GM13976 (cell line): Measurements from ENCODE around the gene NDOR1.

Experiments used
- DNase-seq: peaks from one replicate; pipeline ENCODE4 v3.0.0; 2012; ENCODE audit warnings: low spot score
- in situ Hi-C: fragments of 300-500 bp; cut with MboI; formaldehyde crosslinking; loops from one replicate; pipeline ENCODE4 v1.12.0; 2022; ENCODE audit warnings: low sequenced_read_pairs, mixed read lengths, inconsistent platforms; ENCODE audit not compliant: unreplicated experiment
- TF ChIP-seq, protein P1 (sequence below): IDR thresholded peaks from 2 replicates; pipeline ENCODE4 v1.5.1; 2012; ENCODE audit warnings: borderline replicate concordance, mild to moderate bottlenecking; ENCODE audit not compliant: insufficient read depth; ENCODE audit errors: extremely low read depth, missing control alignments, control extremely low read depth

NDOR1 gene

DNA sequence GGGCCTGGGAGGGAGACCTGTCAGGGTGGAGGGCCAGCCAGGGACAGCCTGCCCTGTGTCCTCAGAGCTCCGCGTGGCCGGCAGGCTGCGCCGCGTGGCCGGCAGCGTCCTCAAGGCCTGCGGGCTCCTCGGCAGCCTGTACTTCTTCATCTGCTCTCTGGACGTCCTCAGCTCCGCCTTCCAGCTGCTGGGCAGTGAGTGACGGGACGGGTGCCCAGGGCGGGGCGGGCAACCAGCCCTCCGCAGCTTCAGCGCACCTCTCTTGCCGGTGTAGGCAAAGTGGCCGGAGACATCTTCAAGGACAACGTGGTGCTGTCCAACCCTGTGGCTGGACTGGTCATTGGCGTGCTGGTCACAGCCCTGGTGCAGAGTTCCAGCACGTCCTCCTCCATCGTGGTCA is 27.0 kb downstream of the NDOR1 start:
- DNase-seq, result no peak
- TF ChIP-seq, protein P1, sequence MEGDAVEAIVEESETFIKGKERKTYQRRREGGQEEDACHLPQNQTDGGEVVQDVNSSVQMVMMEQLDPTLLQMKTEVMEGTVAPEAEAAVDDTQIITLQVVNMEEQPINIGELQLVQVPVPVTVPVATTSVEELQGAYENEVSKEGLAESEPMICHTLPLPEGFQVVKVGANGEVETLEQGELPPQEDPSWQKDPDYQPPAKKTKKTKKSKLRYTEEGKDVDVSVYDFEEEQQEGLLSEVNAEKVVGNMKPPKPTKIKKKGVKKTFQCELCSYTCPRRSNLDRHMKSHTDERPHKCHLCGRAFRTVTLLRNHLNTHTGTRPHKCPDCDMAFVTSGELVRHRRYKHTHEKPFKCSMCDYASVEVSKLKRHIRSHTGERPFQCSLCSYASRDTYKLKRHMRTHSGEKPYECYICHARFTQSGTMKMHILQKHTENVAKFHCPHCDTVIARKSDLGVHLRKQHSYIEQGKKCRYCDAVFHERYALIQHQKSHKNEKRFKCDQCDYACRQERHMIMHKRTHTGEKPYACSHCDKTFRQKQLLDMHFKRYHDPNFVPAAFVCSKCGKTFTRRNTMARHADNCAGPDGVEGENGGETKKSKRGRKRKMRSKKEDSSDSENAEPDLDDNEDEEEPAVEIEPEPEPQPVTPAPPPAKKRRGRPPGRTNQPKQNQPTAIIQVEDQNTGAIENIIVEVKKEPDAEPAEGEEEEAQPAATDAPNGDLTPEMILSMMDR, result no peak
- in situ Hi-C loops, result no loop called here

DNA sequence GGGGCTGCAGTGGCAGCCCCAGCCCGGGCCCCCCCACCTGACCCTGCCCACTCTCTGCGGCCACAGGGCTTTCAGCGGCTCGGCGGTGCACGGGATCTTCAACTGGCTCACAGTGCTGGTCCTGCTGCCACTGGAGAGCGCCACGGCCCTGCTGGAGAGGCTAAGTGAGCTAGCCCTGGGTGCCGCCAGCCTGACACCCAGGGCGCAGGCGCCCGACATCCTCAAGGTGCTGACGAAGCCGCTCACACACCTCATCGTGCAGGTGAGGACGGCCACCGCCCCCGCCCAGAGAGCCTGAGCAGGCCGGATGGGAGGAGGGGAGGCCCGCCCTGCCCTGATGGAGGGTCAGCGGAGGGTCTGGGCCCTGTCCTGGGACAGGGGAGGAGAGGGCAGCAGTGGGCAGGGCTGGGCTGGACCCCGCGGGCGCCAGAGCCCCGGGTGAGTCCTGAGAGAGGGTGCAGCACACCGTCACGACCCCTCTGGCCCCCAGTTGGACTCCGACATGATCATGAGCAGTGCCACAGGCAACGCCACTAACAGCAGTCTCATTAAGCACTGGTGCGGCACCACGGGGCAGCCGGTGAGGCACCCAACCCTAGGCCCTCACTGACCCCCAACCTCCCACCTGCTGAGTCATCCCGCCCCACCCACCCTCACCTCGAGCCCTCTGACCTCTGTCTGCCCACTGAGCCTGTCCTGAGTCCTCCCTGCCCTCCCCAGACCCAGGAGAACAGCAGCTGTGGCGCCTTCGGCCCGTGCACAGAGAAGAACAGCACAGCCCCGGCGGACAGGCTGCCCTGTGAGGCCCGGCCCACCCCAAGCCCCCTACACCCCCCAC is 27.9 kb downstream of the NDOR1 start:
- DNase-seq, result no peak
- TF ChIP-seq, protein P1, result no peak
- in situ Hi-C loops, result no loop called here

DNA sequence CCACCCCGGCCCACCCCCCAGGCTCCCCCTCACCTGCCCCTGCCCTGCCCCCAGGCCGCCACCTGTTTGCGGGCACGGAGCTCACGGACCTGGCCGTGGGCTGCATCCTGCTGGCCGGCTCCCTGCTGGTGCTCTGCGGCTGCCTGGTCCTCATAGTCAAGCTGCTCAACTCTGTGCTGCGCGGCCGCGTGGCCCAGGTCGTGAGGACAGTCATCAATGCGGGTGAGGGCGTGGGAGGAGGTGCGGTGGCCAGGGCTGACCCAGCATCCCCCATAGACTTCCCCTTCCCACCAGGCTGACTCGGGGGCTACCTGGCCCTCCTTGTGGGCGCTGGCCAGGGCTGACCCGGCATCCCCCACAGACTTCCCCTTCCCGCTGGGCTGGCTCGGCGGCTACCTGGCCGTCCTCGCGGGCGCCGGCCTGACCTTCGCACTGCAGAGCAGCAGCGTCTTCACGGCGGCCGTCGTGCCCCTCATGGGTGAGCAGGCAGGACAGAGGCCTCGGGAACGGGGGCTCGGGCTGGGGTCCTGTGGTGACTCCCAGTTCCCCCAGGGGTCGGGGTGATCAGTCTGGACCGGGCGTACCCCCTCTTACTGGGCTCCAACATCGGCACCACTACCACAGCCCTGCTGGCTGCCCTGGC is 28.7 kb downstream of the NDOR1 start:
- DNase-seq, result no peak
- in situ Hi-C loops, result no loop called here
- TF ChIP-seq, protein P1, result no peak

DNA sequence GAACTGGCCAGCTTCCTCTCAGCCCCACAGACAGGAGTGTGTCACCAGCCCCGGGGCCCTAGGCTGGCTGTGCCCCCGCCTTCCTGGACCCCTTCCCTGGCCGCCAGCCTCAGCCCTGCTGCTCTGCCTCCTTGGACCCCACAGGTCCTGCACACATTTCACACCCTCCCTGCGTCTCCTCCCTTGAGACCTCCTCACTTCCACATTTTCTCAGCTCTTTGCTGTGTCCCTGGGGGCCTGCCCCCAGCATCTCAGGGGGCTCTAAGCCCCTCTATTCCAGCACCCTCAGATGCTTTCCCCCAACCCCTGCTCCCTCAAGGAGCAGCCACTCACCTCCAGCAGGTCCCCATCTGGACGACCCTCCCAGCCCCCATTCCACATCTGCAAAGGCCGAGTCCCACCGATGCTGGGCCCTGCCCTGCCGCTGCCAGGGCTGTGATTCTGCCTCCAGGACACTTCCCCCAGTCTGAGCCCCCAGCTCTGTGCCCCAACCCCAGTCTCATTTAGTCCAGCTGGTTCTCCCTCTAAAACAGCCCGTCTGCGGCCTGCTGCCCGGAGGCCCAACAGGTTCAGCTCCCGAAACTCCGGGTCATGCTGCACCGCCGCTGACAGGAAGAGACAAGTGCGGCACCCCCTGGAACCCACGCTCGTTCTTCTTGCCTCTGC is 29.4 kb downstream of the NDOR1 start:
- TF ChIP-seq, protein P1, result no peak
- no peak for DNase-seq
- in situ Hi-C loops, result no loop called here

DNA sequence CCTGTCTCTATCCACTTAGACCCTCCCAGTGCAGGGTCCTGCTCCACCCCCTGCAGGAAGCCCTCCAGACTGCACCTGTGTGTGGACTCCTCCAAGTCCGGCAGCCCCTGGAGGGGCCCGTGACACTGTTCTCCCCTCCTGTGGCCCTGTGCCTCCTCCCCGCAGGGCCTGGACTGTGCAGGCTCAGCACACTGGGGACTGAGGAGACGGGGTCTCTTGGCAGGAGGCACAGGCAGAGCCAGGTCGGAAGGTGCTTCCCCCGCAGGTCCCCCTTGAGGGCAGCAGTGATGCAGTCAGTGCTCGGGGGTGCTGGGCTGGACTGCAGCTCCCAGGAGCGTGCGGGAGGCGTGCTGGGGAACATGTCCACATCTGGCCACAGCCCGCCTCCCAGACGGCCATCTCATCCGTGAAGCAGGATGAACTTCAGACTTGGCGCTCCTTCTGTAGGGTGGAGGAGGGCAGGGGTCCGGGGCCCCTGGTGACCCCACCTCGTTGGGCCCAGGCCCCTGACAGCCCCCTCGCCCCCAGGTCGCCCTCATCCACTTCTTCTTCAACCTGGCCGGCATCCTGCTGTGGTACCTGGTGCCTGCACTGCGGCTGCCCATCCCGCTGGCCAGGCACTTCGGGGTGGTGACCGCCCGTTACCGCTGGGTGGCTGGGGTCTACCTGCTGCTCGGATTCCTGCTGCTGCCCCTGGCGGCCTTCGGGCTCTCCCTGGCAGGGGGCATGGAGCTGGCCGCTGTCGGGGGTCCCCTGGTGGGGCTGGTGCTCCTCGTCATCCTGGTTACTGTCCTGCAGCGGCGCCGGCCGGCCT is 30.1 kb downstream of the NDOR1 start:
- in situ Hi-C loops, result no loop called here

More for the DNA sequence above, 30.1 kb downstream of the NDOR1 start:
- TF ChIP-seq, protein P1, result no peak
- no peak for DNase-seq
